HG03139 (cell line): ENCODE results near the gene PHC2.

Experiments used
- ATAC-seq: cut with Tn5 transposase; IDR thresholded peaks from one replicate; pipeline ENCODE4 v1.9.1; 2021; ENCODE audit not compliant: unreplicated experiment

Gene PHC2

DNA sequence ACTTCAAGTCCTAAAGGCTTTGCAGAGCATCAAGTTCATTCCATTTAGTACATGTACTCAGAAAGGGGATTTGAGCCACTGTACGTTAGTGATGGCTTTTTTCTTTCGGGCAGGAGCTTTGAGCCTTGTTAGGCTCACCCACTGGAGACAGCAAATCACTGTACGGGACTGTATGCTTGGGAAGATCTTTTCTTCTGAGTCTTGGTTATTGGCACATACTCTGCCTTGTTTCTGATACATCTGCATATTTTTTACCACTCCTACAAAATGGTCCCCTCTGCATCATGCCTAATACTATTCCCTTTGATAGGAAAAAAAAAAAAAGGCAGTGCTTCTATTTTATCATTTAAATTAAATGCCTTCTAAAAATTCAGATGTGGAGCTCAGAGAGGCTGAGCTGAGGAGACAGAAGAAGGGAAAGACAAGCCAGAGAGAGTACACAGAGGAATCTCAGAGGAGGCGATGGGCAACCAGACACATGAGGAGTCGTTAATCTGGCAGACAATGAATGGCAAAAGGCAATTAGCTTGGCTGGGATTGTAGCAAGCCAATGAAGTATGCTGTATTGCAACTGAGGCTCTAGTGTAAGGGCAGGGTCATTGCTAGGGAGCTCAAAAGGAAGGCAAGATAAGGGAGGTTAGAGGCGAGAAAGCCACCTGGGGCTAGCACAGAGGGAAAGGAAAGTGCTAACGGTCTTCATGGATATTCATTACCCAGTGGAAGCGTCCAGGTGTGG lies 39.4 kb downstream of the PHC2 start:
- ATAC-seq: no peak

GRCh38 chr1:33390542-33390941 lies 40.4 kb downstream of the PHC2 start:
- no peak for ATAC-seq

DNA sequence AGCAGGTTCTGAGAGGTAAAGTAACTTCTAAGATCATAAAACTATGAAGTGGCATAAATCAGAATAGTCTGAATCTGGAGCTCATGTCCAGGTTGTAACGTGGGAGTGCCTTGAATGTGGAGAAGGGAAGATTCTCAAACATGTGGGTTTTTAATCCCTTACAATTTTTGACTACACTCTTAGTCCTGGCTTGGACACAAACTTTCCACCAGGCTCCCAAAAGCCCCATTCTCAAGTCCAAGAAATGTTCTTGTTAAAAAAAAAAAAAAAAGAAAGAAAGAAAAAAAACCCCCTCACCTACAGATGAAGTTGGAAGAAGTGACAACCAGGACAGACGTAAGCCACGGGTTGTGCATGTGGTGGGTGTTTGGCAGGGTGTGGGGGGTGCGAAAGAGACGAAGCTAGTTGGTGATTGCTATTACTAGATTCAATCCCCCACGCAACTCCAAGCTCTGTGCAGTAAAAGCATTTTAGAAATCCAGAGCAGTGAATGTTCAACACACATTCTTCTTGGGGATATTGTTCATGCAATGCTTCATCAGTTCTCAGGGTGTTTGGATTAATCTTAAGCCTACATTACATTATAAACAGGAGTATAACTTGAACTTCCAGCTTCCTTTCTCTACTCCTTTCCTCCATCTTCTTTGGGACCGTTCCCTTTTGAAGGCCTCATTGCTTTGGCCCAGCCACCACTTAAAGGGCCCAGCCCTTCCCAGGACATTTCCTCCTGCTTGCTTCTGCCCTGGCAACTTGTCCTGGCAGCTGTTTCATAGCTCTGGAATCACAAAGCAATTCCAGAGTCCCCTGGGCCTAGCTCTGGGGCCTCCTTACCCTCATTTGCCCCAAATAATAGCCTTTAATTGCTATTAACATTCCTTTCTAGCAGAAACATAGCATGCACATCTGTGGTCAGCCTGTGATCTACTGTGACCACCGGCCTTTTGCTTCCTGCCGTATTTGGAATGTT lies 41.8 kb downstream of the PHC2 start:
- no peak for ATAC-seq

GRCh38 chr1:33387625-33388024 lies 43.3 kb downstream of the PHC2 start:
- ATAC-seq: no peak

DNA sequence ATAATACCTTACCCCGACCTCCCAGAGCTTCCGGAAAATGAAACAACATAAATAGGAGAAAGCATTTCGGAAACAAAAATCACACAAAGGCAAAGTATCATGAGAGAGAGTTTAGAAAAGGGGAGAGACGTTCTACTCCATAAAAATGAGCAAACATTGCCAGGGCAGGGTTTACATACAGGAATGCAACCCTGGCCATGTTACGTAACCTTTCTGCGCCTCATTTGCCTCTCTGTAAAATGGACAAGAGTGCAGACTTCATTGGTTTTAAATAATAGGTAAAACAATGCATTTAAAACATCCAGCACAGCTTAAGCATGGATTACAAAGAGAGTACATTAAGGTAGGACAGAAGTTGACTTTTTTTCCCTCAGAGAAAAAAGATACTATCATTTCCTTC lies 45.6 kb downstream of the PHC2 start:
- ATAC-seq: no peak

DNA sequence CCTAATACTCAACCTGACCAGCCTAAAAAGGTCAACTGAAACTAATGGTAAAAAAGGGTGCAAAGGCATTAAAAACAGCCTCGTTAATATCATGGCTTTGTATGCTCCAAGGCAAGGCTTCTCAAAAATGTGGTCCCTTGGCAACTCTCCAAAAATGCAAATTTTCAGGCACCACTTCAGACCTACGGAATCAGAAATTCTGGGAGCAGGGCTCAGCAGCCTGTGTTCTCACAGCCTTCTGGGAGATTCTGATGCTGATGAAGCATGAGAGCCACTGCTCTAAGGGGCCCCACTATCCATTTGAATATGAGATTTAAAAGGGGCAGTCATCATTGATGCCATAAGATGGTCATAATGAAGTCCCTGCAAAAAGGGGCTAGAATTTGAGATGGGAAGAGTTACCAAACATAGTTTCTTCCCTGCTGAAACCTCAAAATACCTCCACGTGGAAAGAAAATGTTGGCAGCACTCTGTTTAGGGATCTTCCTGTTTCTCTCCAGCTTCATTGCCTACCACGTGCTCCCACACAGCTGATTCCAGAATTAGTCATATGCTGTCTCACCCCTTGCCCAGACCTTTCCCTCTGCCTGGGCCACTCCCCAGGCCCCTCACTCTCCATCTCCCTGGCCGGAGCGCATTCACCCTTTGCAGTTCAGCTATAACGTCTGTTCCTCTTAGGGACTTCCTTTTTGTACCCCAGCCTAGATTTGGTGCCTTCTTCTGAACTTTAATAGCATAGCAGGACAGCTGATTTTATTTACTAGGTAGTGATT lies 46.7 kb downstream of the PHC2 start:
- no peak for ATAC-seq

DNA sequence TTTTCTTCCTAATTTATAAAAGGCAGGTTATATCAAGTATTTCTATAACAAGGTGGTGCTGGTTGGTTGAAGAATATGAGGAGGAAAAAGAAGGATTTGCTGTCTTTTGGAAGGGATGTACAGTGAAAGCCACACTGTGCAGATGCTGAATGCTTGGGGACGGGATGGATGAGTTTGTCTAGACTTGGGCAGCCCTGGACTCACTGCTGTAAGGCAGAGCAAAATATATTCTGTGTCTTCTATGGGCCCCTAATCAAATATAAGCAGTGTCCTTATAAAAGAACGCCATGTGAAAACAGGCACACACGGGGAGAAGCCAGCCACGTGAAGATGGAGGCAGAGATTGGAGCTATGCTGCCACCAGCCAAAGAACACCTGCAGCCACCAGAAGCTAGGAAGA lies 47.4 kb downstream of the PHC2 start:
- ATAC-seq: no peak

DNA sequence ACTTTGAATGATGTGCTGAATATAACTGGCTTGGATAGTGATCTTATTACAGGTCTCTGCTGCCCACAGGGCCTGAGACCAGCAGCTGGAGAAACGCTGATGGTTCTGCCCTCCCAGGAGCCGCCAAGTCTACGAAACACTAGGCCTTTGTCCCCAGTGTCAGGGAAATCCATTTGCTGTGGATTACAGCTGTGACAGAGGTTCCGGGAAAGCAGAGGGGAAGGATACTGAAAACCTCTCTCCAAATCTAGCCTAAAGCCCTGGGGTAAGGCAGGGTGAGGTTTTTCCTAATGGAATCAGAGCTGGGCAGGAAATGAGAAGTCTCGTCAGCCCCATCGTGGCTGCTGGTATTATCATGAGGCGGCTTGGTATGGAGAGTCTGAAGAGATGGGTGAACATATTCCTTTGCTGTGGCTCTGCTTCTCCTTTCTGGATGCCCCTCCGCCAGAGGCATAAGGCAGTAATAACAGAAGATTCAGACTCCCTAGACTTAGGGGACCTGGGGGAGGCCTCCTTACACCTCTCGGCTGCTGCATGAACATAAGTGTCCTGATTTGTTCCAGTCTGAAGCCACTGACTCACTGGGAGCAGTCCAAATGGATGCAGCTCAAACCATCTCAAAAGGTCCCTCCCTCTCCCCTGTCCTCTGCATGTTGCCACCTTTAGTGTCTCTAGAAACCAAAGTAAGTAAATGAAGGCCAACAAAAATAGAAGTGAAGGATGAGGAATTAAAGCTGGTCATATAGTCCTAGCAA lies 48.1 kb downstream of the PHC2 start:
- no peak for ATAC-seq

DNA sequence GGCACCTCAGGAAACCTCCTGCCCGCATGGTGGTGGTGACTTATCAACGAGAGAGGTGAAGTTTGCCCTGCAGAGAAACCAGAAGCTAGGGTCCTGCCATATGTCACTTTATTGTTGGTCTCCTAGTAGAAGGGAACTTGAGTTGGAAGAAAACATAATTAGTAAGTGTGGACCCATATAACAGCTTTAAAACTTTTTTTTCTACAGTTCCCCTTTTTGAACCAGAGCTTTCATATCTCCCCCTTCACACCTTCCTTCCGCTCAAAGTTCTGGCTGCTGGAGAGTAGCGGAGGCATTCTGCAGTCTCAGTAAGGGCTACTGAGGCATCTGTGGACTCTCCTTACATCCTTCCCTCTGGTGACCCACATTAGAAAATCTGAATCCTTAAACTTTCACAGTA lies 48.9 kb downstream of the PHC2 start:
- no peak for ATAC-seq

- no peak for ATAC-seq
These were observed 50.1 kb downstream of the PHC2 start for GRCh38 chr1:33380811-33381210.

DNA sequence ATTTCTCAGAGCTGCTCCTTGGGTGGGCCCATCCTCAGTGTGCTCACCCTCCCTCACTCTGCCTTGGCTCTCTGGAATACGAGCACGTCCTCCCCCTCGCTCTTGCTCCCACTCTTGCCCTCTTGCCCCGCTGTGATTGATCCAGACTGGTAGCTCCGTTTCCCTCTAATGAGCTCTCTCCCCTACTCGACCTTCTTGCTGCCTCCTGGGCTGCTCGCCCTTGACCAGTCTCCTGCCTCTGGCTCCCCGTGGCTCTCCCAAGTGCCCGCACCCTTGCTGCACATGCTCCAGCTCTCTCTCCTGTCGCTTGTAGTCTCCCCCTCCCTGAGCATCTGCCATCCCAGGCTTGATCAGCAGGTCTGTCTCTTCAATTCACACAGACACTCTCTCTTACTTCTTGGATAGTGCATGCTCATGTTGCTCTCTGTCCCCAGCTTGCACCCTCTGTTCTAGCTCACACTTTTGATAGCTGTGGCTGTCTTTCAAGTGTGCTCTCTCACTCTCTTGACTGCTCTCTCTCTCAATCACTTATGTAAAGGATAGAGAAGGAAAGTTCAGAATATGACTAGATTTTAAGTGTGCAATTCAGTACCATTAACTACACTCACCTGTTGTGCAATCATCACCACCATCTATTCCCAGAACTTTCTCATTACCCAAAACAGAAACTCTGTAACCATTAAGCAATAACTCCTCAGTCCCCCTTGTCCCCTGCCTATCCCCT lies 51.1 kb downstream of the PHC2 start:
- no peak for ATAC-seq

GRCh38 chr1:33378976-33379375 lies 51.9 kb downstream of the PHC2 start:
- no peak for ATAC-seq

- no peak for ATAC-seq
These were observed 52.4 kb downstream of the PHC2 start for GRCh38 chr1:33378524-33378923.

DNA sequence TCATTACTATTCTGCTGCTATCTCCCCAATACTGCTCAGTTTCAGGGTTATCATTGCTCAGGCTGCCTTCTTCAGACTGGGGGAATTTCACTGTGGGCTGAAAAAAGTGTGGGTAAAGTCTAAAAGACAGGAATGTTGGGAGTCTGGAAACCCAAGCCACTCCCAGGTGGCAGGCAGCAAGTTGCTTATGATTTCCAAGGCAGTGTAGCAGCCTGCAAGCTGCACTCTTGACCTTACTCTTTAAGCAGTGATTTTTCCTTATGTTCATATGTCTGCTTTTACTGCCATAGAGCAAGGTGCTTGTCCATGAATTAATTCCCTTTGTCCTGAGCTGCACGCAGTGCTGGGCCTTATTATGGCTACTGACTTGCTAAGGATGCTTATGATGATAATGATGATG lies 53.1 kb downstream of the PHC2 start:
- ATAC-seq: no peak

GRCh38 chr1:33377013-33377412 lies 53.9 kb downstream of the PHC2 start:
- no peak for ATAC-seq

GRCh38 chr1:33375316-33375715 lies 55.6 kb downstream of the PHC2 start:
- no peak for ATAC-seq

GRCh38 chr1:33374336-33375105 lies 56.4 kb downstream of the PHC2 start:
- ATAC-seq: no peak

DNA sequence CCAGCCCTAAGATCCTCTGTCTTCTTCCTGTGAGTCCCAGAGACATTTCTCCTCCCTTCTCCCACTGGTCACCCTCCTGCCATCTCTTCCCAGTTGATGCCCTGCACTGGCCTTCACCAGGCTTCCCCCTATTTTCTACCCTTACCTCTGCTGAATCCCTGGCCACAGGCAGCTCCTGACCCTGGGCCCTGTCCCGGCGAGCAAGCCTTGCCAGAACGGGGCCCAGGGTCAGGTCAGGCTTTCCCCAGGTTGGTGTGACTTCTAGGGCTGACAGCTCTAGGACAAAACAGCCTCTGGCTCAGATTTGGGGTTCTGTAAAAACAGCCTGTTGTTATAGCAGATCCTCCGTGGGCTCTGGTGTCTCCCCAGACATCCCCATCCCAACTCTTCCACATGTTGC lies 57.3 kb downstream of the PHC2 start:
- no peak for ATAC-seq

DNA sequence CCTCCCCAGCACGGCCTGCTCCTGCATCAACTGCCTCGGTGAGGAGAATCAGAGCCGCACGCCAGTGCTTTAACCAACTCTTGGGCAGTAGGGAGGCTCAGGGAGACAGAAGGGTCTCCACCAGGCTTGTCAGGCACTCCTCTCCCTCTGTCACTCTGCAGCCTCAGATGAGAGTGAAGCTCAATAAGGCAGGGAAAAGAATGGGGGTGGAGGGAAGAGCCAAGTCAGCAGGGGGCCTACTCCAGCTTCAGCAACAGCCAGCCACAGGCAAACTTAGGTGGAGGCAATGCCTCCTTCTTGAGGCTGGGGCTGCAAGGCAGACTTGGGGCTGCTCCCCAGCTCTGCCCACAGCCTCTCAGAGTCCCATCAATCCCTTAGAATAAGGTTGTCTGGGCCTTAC lies 58.2 kb downstream of the PHC2 start:
- ATAC-seq: no peak
